OCI-M2 (cell line): ENCODE data around the gene CHMP1B.
"Not testable (repeated sequence)": the region's sequence is repeated elsewhere in the genome, so short reads cannot be mapped to it uniquely, and the experiment has no call there.

ENCODE experiments used
- DNase-seq: peaks from one replicate; lab custom pipeline; 2025; ENCODE audit not compliant: unreplicated experiment; lab: John Stamatoyannopoulos, UW

Gene CHMP1B

DNA sequence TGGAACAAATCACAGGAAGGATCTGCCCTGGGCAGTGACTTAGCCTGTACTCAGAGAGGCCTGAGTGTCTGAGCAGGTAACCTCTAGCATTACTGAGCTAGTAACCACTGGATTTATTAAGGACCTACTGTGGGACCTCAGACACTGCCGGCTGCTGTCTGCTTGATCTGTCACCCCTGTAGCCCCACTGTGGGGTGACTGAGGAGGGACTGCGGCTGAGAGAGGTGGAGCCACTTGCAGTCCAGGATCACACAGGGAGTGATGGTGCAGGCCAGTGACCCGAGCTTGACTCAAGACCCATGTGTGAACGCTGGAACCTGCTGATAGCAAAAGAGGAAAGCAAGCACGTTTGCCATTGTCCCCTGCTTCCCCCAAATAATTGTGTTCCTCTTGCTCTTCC is 15.6 kb downstream of the CHMP1B start:
- no peak for DNase-seq

GRCh38 chr18:11868230-11868629 is 17.0 kb downstream of the CHMP1B start:
- no peak for DNase-seq

GRCh38 chr18:11871501-11871900 is 20.3 kb downstream of the CHMP1B start:
- DNase-seq = no peak

DNA sequence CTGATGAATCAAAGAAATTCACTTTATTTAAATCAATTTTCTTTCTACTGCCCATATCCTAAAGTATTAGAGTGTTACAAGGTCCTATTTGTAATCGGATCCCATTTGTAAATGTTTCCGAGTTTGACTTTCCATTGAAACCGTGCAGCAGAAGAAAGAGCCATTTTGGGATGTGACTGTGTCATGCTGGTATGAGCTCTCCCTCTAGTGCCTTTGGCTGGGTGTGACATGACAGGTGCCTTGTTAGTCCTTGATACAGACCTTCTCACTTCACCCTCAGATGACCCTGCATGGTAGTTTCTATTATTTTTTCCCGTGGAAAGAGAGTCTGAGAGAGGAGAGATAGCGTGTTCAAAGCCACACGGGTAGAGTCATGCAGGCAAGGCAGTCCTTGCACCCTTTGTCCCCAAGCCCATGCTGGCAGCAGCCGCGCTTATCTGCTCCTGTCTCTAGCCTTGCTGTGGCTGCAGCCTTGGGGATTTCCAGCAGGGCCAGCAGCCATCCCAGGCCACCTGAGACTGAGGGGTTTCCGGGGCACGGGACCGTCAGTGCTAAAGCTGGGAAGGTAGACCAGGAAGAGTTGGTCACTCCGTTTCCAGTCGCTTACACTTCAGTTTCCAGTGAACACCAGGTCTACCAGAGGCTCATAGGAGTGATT is 21.4 kb downstream of the CHMP1B start:
- no peak for DNase-seq

DNA sequence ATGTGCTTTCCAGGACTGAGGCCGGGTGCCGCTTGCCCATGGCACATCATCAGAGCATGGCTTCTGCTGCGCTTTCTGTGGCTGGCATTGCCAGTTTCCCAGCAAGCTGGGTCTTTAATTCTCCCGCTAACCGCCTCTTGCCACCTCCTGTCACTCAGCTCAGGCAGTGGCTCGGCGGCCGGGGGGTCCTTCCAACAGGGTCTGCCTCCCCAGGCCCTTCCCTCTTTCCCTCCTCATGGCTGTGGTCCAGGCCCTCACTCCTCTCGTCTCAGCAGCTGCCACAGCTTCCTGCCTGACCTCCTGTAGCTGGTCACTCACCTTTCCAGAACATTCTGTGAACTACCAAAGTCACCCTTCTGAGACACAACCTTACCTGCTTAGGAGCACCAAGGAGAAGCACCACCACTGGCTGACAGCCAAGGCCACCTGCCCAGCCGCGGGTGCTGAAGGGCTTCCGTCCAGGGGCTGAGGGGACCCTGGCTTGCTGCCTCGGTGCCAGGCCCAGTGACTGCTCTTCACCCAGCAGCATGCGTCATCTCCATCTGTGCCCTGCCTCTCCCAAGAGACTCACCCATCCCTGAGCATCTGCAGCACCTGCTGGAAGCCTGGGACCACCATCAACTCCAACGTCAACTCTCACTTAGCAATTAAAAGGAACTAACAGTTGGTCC is 22.6 kb downstream of the CHMP1B start:
- no peak for DNase-seq

- DNase-seq = no peak
Measured at GRCh38 chr18:11874676-11875075, 23.5 kb downstream of the CHMP1B start.

GRCh38 chr18:11877497-11878135 is 26.4 kb downstream of the CHMP1B start:
- no peak for DNase-seq

- DNase-seq = no peak
Measured at GRCh38 chr18:11880586-11881304, 29.5 kb downstream of the CHMP1B start.

GRCh38 chr18:11882636-11883035 is 31.4 kb downstream of the CHMP1B start:
- DNase-seq = no peak

DNA sequence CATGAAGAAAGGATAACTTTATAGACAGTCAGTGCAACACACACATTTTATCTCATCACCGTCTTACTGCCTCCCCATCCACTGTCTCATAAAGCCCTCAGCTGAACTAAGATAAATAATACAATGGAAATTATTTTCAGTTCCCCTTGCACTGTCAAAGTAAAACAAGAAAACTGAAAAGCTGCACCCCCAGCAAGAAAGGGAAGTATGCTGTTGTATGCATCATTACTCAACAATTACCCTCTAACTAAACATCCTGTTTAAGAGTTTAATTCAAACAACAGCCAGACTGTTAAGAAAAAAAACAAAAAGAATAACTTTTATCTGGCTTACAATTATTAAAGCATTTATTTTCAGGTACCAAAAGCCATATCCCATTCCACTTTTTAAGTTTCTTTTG is 31.9 kb downstream of the CHMP1B start:
- no peak for DNase-seq

DNA sequence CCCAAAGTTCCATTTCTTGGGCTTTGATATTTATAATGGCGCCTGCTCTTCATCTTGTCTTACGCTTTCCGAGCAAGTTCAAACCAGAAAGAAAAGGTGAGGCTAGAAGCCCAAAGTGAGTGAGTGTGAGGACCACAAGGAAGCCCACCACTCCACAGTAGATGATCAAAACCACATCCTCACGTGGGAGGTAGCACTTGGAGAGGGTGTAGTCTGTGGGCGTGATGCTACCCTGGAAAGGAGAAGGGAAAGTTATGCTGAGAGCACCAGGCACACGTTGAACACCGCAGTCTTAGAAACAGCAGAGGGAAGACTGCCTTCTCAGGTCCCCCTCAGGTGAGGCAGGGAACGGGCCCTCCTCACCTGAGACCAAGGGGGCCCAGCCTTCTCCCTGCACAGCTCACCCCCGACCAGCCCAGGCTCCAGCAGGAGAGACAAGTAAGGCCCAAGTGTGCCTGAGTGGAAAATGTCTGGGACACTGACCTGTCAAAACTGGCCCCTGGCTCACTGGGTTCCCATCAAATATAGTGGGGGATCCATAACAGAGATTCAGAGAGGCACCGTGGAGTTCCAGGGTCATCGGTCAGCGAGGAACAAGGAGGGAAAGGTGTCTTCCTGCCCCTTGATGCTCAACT is 33.3 kb downstream of the CHMP1B start:
- DNase-seq = no peak

- no peak for DNase-seq
Measured at GRCh38 chr18:11885278-11885947, 34.2 kb downstream of the CHMP1B start.

GRCh38 chr18:11886577-11887110 is 35.4 kb downstream of the CHMP1B start:
- no peak for DNase-seq

DNA sequence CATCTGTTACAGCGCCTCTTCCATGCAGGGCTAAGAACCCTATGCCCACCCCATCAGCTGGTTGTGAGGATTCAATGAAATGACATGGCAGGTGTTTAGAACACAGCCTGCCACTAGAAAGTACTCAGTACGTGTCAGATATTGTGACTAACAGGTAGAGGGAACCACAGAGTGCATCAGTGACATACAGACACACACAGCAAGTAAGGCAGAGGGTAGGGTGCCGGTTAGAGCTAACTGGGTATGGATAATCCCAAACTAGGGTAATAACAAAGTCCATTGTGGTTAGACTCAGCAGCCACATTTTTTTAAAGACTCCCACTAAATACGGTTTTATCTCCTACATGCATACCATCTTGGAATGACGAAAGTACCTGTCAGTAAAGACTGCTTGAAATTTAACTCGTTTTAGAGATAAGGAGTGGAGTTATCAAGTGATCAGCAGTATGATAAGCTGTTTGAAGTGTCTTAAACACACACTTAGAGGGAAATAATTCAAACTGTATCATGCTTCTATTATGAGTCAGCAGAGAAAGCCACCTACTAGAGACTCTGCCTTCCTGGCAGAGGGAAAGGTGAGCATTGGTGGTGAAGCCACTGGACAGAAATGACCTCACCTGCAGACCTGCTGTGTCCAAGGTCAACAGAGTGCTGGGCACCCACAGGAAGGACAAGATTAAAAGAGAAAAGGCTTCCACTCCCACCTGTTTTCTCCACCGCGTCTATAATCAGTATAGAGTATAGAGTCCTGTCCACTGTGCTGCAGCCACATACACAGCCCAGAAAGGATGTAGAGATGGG is 36.3 kb downstream of the CHMP1B start:
- DNase-seq = no peak

GRCh38 chr18:11888726-11889125 is 37.5 kb downstream of the CHMP1B start:
- DNase-seq = no peak

DNA sequence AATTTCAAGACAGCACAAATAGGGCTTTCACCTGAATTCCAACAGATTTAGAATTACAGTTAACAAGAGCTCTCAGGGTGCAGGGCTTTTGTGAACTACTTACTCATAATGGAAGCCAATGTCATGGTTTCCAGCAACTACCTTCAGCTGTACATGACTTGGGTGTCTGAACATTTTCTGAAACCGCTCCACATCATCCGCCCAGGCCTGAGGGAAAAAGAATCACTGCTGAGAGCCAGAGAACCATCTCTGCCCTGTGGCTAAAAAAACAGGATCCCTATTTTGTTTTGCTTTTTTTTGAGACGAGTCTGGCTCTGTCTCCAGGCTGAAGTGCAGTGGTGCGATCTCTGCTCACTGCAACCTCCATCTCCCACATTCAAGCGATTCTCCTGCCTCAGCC is 38.1 kb downstream of the CHMP1B start:
- no peak for DNase-seq

DNA sequence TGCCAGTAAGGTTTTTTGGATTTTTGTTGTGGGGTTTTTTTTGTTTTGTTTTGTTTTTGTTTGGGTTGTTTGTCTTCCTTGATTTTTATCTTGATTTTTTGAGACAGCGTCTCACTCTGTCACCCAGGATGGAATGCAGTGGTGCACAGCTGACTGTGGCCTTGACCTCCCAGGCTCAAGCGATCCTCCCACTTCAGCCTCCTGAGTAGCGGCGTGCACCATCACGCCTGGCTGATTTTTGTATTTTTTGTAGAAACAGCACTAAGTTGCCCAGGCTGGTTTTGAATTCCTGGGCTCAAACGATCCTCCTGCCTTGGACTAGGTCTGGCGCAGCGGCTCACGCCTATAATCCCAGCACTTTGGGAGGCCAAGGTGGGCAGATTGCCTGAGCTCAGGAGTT is 40.5 kb downstream of the CHMP1B start:
- DNase-seq = no peak

DNA sequence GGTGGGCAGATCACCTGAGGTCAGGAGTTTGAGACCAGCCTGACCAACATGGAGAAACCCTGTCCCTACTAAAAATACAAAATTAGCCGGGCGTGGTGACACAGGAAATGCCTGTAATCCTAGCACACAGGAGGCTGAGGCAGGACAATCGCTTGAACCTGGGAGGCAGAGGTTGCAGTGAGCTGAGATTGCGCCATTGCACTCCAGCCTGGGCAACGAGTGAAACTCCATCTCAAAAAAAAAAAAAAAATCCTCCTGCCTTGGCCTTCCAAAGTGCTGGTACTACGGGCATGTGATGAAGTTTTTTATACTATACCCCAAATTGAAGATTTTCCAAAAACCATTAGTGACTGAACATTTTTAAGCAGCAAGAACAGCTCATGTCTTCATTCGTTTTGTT is 41.2 kb downstream of the CHMP1B start:
- not testable (repeated sequence) for DNase-seq

- no peak for DNase-seq
Measured at GRCh38 chr18:11897781-11898180, 46.6 kb downstream of the CHMP1B start.

DNA sequence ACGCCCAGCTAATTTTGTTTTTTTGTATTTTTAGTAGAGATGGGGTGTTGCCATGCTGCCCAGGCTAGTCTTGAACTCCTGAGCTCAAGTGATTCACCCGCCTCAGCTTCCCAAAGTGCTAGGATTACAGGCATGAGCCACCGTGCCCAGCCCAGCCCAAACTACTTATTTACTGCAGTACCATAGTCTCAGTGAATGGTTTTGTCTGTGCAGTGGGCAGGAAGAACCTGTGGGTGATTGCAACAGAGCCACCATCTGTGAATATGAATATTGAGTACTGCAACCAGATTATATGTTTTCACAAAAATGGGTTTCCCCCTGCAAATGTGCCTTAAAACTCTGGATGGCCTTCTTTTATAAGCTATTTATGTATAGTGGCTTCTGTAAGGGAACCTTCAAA is 47.9 kb downstream of the CHMP1B start:
- no peak for DNase-seq
